ENCODE results near the gene DNAH14. TPM values are rescaled to one million over a fixed set of nuclear protein-coding genes. Genes with fewer than 3 reads are reported as not detected.

DNAH14 gene
- total and polyA plus RNA-seq, 10 of the 15 experiments (the other 5 are each of a cell fraction or from before 2014, with no cell fraction given): 2.0 to 7.9 (median 4.8) TPM

- Histone ChIP-seq H4K20me1 (ENCODE audit: control insufficient read depth, insufficient read depth) (no peaks in the 10 kb centered on the region), H3K9me3 (replicated peaks; ENCODE audit: control insufficient read depth, insufficient read depth, low read length) (no peaks in the 10 kb centered on the region; the same call in 2 of the 3 replicates), H3K27ac (ENCODE audit: control insufficient read depth, insufficient read depth) (no peak overlapping the region), H3K36me3 (ENCODE audit: control insufficient read depth in 2 of 2, insufficient read depth in 2 of 2, low read length in 1 of 2) (no peaks in the 10 kb centered on the region), H3K4me2 (ENCODE audit: control insufficient read depth, insufficient read depth) (no peak overlapping the region), H3K4me3 (no peak overlapping the region), H3K9ac (ENCODE audit: control insufficient read depth, insufficient read depth, low read length) (no peak overlapping the region), H3K27me3 (replicated peaks in 1 of 2; ENCODE audit: control insufficient read depth in 2 of 2, insufficient read depth in 2 of 2, low read length in 1 of 2) (no peaks in the 10 kb centered on the region), H3K4me1 (ENCODE audit: control insufficient read depth, insufficient read depth, low read length) (no peaks in the 10 kb centered on the region), H2AFZ (ENCODE audit: control insufficient read depth, low read depth, low read length) (no peak overlapping the region), H3K79me2 (ENCODE audit: control insufficient read depth, insufficient read depth, low read length) (no peaks in the 10 kb centered on the region)
- FAIRE-seq (no peak), ATAC-seq (no peak; the same call in 1 of the 3 replicates), DNase-seq (ENCODE audit: low read depth, low spot score) (no peak)
- CTCF ChIA-PET: interaction anchor here (2.0 to 5.0 kb wide), 5 partner anchors 19 to 422 kb away, joined by 12 to 182 read pairs (median 16); no protein-coding TSS in a partner anchor
- SMC1A ChIA-PET (ENCODE audit: uncharacterized antibody, unreplicated experiment): interaction anchor here (1.6 to 2.2 kb wide), 8 partner anchors 15 to 423 kb away, joined by 4 to 41 read pairs (median 10); no protein-coding TSS in a partner anchor
- no TSS peak for BruUV-seq (replicated peaks)
- 27% methylated on average over 3 of the region's 3 CpGs for WGBS (ENCODE audit: insufficient coverage, insufficient replicate concordance, low lambda C conversion rate, missing lambda C conversion rate)
- intact Hi-C loops (cut with micrococcal nuclease; ENCODE audit: unreplicated experiment) (loop anchor here (5.0 kb wide), 1 partner anchor 189 kb away; no protein-coding TSS in a partner anchor), in situ Hi-C loops (cut with MboI) (loop anchor here (5.0 kb wide), 1 partner anchor 409 kb away; no protein-coding TSS in a partner anchor)
- POLR2A ChIA-PET: no interaction called here
- RAD21 ChIA-PET (ENCODE audit: unreplicated experiment): interaction anchor here (0.6 to 2.3 kb wide), 4 partner anchors 39 to 408 kb away, joined by 4 to 17 read pairs (median 8); no protein-coding TSS in a partner anchor
- TF ChIP-seq BRCA1 (IDR thresholded peaks at IDR 0.05; ENCODE audit: low read depth, low read length): no peak
- TF ChIP-seq NR2F1 (conservative IDR thresholded peaks at IDR 0.05): peak; percentile 77
- no peak for TF ChIP-seq RAD51 (IDR thresholded peaks at IDR 0.05)
- no peak for TF ChIP-seq NFIC (IDR thresholded peaks at IDR 0.05; ENCODE audit: low read depth, low read length)
- TF ChIP-seq CUX1 (IDR thresholded peaks at IDR 0.05; ENCODE audit: insufficient replicate concordance, low read depth, low read length): peak; percentile 36
- peak; percentile 26 for TF ChIP-seq MEF2B (IDR thresholded peaks at IDR 0.05; ENCODE audit: partially characterized antibody, poor library complexity, severe bottlenecking)
- TF ChIP-seq POLR2A (IDR thresholded peaks at IDR 0.05; ENCODE audit: low read depth, low read length): no peak
- TF ChIP-seq EZH2 (IDR thresholded peaks at IDR 0.05; ENCODE audit: borderline replicate concordance, control insufficient read depth, low read depth, low read length): no peak
- TF ChIP-seq YBX1 (IDR thresholded peaks at IDR 0.05): no peak
- no peak for TF ChIP-seq MTA2 (IDR thresholded peaks at IDR 0.05; ENCODE audit: low read depth)
- TF ChIP-seq YY1 (IDR thresholded peaks at IDR 0.05; ENCODE audit: low read depth, low read length): no peak
- no peak for TF ChIP-seq PBX3 (IDR thresholded peaks at IDR 0.05; ENCODE audit: insufficient replicate concordance, low read depth, low read length)
- peak; percentile 48; the same call in 1 of the 2 replicates for TF ChIP-seq PKNOX1 (IDR thresholded peaks at IDR 0.05)
Measured at GRCh38 chr1:224921354-224921753, 8.1 kb upstream of the DNAH14 start.

Measured in GM12878 (cell line).